Right lobe of liver (tissue), 4 donors: ENCODE results near the gene C4orf50.

Source experiments
- POLR2A ChIP-seq: fragments of 450-650 bp; IDR thresholded peaks from one replicate; pipeline ENCODE4 v1.6.1; 2017; ENCODE audit warnings: antibody characterized with exemption, mild to moderate bottlenecking
- TF ChIP-seq, protein P1 (sequence below), 4 donors: fragments of 200-600 bp in 3 of 4; fragments of 450-650 bp in 1 of 4; IDR thresholded peaks; one replicate each; pipeline versions ENCODE4 v1.5.1 to v1.8.0; 2016 to 2022; ENCODE audit warnings: antibody characterized with exemption in 4 of 4, mild to moderate bottlenecking in 2 of 4
- donor health status: DM: no; HTN: no; CAD: no.
- donor health status: DM: no; HTN: no; CAD: no.
- donor health status: DM: no; HTN: yes; CAD: no.

DNA sequence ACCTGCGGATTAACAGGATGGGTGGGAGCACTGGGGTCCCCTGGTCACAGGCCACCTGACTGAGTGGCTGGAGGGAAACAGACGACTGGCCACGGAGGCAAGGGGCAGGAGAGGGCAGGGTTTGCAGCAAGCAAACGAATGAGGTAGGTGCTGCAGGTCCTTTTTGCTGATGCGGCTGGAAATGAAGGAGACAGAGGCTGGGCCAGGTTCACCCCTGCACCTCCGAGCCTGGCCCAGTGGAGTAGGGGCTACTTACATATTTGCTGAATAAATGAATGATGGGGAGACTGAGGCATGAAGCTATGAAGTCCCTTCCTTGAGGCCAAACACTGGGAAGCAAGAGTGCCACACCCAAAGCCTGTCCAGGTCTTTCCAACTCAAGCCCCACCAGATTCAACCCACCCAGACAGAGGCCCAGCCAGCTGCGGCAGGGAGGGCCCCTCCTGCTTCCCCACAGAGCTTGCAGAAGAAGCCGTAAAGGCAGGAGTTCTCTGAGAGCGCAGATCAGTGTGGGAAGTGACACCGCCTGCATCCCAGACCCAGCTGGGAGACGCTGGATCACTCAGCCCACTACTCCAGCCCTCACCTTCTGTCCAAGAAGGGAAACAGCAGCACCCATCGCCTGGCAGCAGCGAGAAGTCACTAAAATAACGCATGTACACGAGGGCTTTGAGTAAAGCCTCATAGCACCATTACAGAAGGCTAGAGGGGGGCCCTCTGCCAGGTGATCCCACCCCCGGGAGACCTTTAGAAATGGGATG lies 36.1 kb upstream of the C4orf50 start:
- TF ChIP-seq, protein P1, sequence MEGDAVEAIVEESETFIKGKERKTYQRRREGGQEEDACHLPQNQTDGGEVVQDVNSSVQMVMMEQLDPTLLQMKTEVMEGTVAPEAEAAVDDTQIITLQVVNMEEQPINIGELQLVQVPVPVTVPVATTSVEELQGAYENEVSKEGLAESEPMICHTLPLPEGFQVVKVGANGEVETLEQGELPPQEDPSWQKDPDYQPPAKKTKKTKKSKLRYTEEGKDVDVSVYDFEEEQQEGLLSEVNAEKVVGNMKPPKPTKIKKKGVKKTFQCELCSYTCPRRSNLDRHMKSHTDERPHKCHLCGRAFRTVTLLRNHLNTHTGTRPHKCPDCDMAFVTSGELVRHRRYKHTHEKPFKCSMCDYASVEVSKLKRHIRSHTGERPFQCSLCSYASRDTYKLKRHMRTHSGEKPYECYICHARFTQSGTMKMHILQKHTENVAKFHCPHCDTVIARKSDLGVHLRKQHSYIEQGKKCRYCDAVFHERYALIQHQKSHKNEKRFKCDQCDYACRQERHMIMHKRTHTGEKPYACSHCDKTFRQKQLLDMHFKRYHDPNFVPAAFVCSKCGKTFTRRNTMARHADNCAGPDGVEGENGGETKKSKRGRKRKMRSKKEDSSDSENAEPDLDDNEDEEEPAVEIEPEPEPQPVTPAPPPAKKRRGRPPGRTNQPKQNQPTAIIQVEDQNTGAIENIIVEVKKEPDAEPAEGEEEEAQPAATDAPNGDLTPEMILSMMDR (IDR thresholded peaks at IDR 0.05): no peak
- no peak for TF ChIP-seq POLR2A
